H9 (cell line): ENCODE measurements around the gene UBE2U. TPM values are rescaled to one million over a fixed set of nuclear protein-coding genes. Genes with fewer than 3 reads are reported as not detected.

Source experiments
- DNase-seq: peaks from one replicate; pipeline ENCODE4 v3.0.0-alpha.2; 2017
- H2AFZ ChIP-seq: one replicate; pipeline ENCODE4 v1.6.1; 2013; ENCODE audit warnings: mild to moderate bottlenecking, low read length, control low read depth, moderate library complexity
- H2AK5ac ChIP-seq: 2 replicates; pipeline ENCODE4 v1.6.1; 2013; ENCODE audit warnings: low read length, control low read depth, mixed read lengths; ENCODE audit not compliant: insufficient read length
- H2BK120ac ChIP-seq: one replicate; pipeline ENCODE4 v1.6.1; 2013; ENCODE audit warnings: low read depth, mild to moderate bottlenecking, low read length, control low read depth, inconsistent platforms; ENCODE audit not compliant: poor library complexity, severe bottlenecking
- H2BK12ac ChIP-seq: 2 replicates; pipeline ENCODE4 v1.6.1; 2013; ENCODE audit warnings: low read length, control low read depth, mixed read lengths, low read depth; ENCODE audit not compliant: insufficient read length
- H2BK15ac ChIP-seq: 2 replicates; pipeline ENCODE4 v1.6.1; 2013; ENCODE audit warnings: low read depth, low read length, control low read depth
- H2BK20ac ChIP-seq: one replicate; pipeline ENCODE4 v1.6.1; 2013; ENCODE audit warnings: low read depth, mild to moderate bottlenecking, low read length, control low read depth, inconsistent platforms; ENCODE audit not compliant: poor library complexity, severe bottlenecking
- H2BK5ac ChIP-seq: 2 replicates; pipeline ENCODE4 v1.6.1; 2013; ENCODE audit warnings: low read length, control low read depth, mixed read lengths; ENCODE audit not compliant: insufficient read length
- H3K14ac ChIP-seq: 2 replicates; pipeline ENCODE4 v1.6.1; 2013; ENCODE audit warnings: low read length, control low read depth; ENCODE audit not compliant: insufficient read depth
- H3K18ac ChIP-seq: 2 replicates; pipeline ENCODE4 v1.6.1; 2013; ENCODE audit warnings: low read depth, mild to moderate bottlenecking, mixed read lengths, low read length, control low read depth; ENCODE audit not compliant: insufficient read length
- H3K23ac ChIP-seq: 2 replicates; pipeline ENCODE4 v1.6.1; 2013; ENCODE audit warnings: low read length, control low read depth, mixed read lengths, low read depth; ENCODE audit not compliant: insufficient read length
- H3K23me2 ChIP-seq: 2 replicates; pipeline ENCODE4 v1.6.1; 2013; ENCODE audit warnings: low read depth, mild to moderate bottlenecking, mixed read lengths, low read length, control low read depth; ENCODE audit not compliant: insufficient read length, poor library complexity, severe bottlenecking
- H3K27ac ChIP-seq: 2 replicates; pipeline ENCODE4 v1.5.1; 2013; ENCODE audit warnings: low read length, control low read depth, mixed read lengths, low read depth; ENCODE audit not compliant: insufficient read length
- H3K27me3 ChIP-seq: 2 replicates; pipeline ENCODE4 v1.6.1; 2013; ENCODE audit warnings: low read length, control low read depth, inconsistent platforms; ENCODE audit not compliant: insufficient read depth
- H3K4ac ChIP-seq: 2 replicates; pipeline ENCODE4 v1.6.1; 2013; ENCODE audit warnings: low read depth, mild to moderate bottlenecking, control low read depth, inconsistent platforms, low read length, moderate library complexity
- H3K4me1 ChIP-seq: 2 replicates; pipeline ENCODE4 v1.6.1; 2013; ENCODE audit warnings: low read length, control low read depth, inconsistent platforms; ENCODE audit not compliant: insufficient read depth
- H3K4me2 ChIP-seq: 2 replicates; pipeline ENCODE4 v1.6.1; 2013; ENCODE audit warnings: low read length, control low read depth, mixed read lengths; ENCODE audit not compliant: insufficient read length, insufficient read depth
- H3K56ac ChIP-seq: 2 replicates; pipeline ENCODE4 v1.6.1; 2013; ENCODE audit warnings: low read depth, mild to moderate bottlenecking, mixed read lengths, low read length, control low read depth; ENCODE audit not compliant: insufficient read length
- H3K79me1 ChIP-seq: 2 replicates; pipeline ENCODE4 v1.6.1; 2013; ENCODE audit warnings: low read depth, mild to moderate bottlenecking, moderate library complexity, low read length, control low read depth, inconsistent platforms; ENCODE audit not compliant: insufficient read depth, poor library complexity, severe bottlenecking
- H3K79me2 ChIP-seq: 2 replicates; pipeline ENCODE4 v1.6.1; 2013; ENCODE audit warnings: low read length, control low read depth, inconsistent platforms; ENCODE audit not compliant: insufficient read depth
- H3K9ac ChIP-seq: 2 replicates; pipeline ENCODE4 v1.6.1; 2013; ENCODE audit warnings: low read length, control low read depth, mixed read lengths; ENCODE audit not compliant: insufficient read length; ENCODE audit errors: extremely low read depth
- H3K9me3 ChIP-seq: one replicate; pipeline ENCODE4 v1.6.1; 2013; ENCODE audit warnings: low read depth, low read length, inconsistent platforms; ENCODE audit not compliant: control insufficient read depth
- H3T11ph ChIP-seq: one replicate; pipeline ENCODE4 v1.6.1; 2013; ENCODE audit warnings: mild to moderate bottlenecking, low read length, control low read depth, inconsistent platforms
- H4K20me1 ChIP-seq: one replicate; pipeline ENCODE4 v1.6.1; 2013; ENCODE audit not compliant: control insufficient read depth, insufficient read length, insufficient read depth
- H4K5ac ChIP-seq: 2 replicates; pipeline ENCODE4 v1.6.1; 2013; ENCODE audit warnings: low read depth, mild to moderate bottlenecking, mixed read lengths, low read length, control low read depth; ENCODE audit not compliant: insufficient read length
- H4K8ac ChIP-seq: replicated peaks from 2 replicates; pipeline ENCODE4 v1.6.1; 2013; ENCODE audit warnings: low read length, control low read depth, mixed read lengths, low read depth; ENCODE audit not compliant: insufficient read length
- H4K91ac ChIP-seq: 2 replicates; pipeline ENCODE4 v1.6.1; 2013; ENCODE audit warnings: low read depth, mild to moderate bottlenecking, moderate library complexity, mixed read lengths, low read length, control low read depth; ENCODE audit not compliant: insufficient read length
- H3K27ac Mint-ChIP-seq, 3 experiments: 2 replicates in 2 of 3; 3 replicates in 1 of 3; pipeline ENCODE4 v1.8.0; 2020 to 2021; ENCODE audit warnings: mixed read lengths in 3 of 3, mild to moderate bottlenecking in 1 of 3, moderate library complexity in 1 of 3
- H3K27me3 Mint-ChIP-seq: 2 replicates; pipeline ENCODE4 v1.8.0; 2021; ENCODE audit warnings: low read depth, mild to moderate bottlenecking, moderate library complexity, mixed read lengths
- H3K36me3 Mint-ChIP-seq, 3 experiments: 2 replicates in 2 of 3; 3 replicates in 1 of 3; pipeline ENCODE4 v1.8.0; 2020 to 2021; ENCODE audit warnings: low read depth in 3 of 3, mixed read lengths in 3 of 3; ENCODE audit not compliant: insufficient read depth in 1 of 3
- H3K4me1 Mint-ChIP-seq, 2 experiments: 2 replicates each; pipeline ENCODE4 v1.8.0; 2020; ENCODE audit warnings: mixed read lengths in 2 of 2
- H3K4me3 Mint-ChIP-seq, 2 experiments: 2 replicates in 1 of 2; 3 replicates in 1 of 2; pipeline ENCODE4 v1.8.0; 2020 to 2021; ENCODE audit warnings: mild to moderate bottlenecking in 2 of 2, mixed read lengths in 2 of 2, moderate library complexity in 1 of 2
- H3K9me3 Mint-ChIP-seq, 2 experiments: 2 replicates in 1 of 2; 3 replicates in 1 of 2; pipeline ENCODE4 v1.8.0; 2020; ENCODE audit warnings: mild to moderate bottlenecking in 2 of 2, mixed read lengths in 2 of 2, moderate library complexity in 1 of 2
- CTCF ChIP-seq: fragments of 200-600 bp; sonication (generic); conservative IDR thresholded peaks from 3 replicates; pipeline ENCODE4 v1.8.0; 2021; ENCODE audit warnings: antibody characterized with exemption, mild to moderate bottlenecking
- WGBS: extraction: QIAGEN DNeasy Blood & Tissue Kit; methylation state at CpG from one replicate; pipeline ENCODE4 v1.1.7; 2013; ENCODE audit warnings: missing lambda C conversion rate, low lambda C conversion rate, mixed read lengths; ENCODE audit not compliant: insufficient read length; ENCODE audit errors: extremely low coverage; 5-methylcytosine and 5-hydroxymethylcytosine counted together
- total RNA-seq: library from RNA; stranded (reverse); gene quantifications from 2 replicates; pipeline ENCODE4 v1.2.1, GENCODE V29; 2021

The UBE2U gene
- total RNA-seq, 1 experiment from 2014 or later = not detected

- Histone ChIP-seq H4K20me1 (no peaks in the 10 kb centered on the region), H2AFZ (no peak overlapping the region), H3K4ac (no peak overlapping the region), H3K56ac (no peak overlapping the region), H2BK5ac (no peak overlapping the region), H4K5ac (no peak overlapping the region), H2BK15ac (no peak overlapping the region), H2BK120ac (no peak overlapping the region), H3K18ac (no peak overlapping the region), H3K79me2 (no peaks in the 10 kb centered on the region), H2BK12ac (no peak overlapping the region), H3K23me2 (no peaks in the 10 kb centered on the region), H3K9me3 (no peaks in the 10 kb centered on the region), H3K14ac (no peak overlapping the region), H3K23ac (no peak overlapping the region), H2AK5ac (no peak overlapping the region), H2BK20ac (no peak overlapping the region), H3K27me3 (no peaks in the 10 kb centered on the region), H3T11ph (no peak overlapping the region), H3K9ac (no peak overlapping the region), H3K4me2 (no peak overlapping the region), H3K4me1 (no peaks in the 10 kb centered on the region; the same call in 1 of the 2 replicates), H4K8ac (no peak overlapping the region), H4K91ac (no peak overlapping the region), H3K27ac (no peak overlapping the region), H3K79me1 (no peaks in the 10 kb centered on the region)
- no peak overlapping the region for H3K27ac Mint-ChIP-seq
- H3K9me3 Mint-ChIP-seq = 0 out of 5 replicates have a peak, but pooled peaks cover 0 to under 1% of the 10 kb centered on the region in 2 experiments
- no peak overlapping the region for H3K4me3 Mint-ChIP-seq
- no peaks in the 10 kb centered on the region for H3K27me3 Mint-ChIP-seq
- DNase-seq = no peak
- H3K4me1 Mint-ChIP-seq = peaks cover 11 to 12% of the 10 kb centered on the region in 2 experiments
- no peak for TF ChIP-seq CTCF
- WGBS = no CpG with 5 or more reads among the region's 3 CpGs
- H3K36me3 Mint-ChIP-seq = no peaks in the 10 kb centered on the region
Measured at GRCh38 chr1:64302194-64302593, 98.8 kb downstream of the UBE2U start.
